ENCODE results near the gene OVOL1. TPM values are rescaled to one million over a fixed set of nuclear protein-coding genes. Genes with fewer than 3 reads are reported as not detected.

OVOL1 gene
- total RNA-seq, 1 donor from 2014 or later: 4.7 TPM

GRCh38 chr11:65778901-65779668, 7.8 kb upstream of the OVOL1 start:
- H3K27ac Mint-ChIP-seq: no peak overlapping the region
- peak overlapping the region; percentile 84 for H3K4me3 Mint-ChIP-seq
- peaks cover 12% of the 10 kb centered on the region for H3K36me3 Mint-ChIP-seq
- H3K27me3 Mint-ChIP-seq (ENCODE audit: low read depth): peaks cover 9% of the 10 kb centered on the region
- DNase-seq (ENCODE audit: low spot score in 2 of 2, unreplicated experiment in 2 of 2): no peak
- no peaks in the 10 kb centered on the region for H3K9me3 Mint-ChIP-seq
- TF ChIP-seq CTCF (IDR thresholded peaks at IDR 0.05; ENCODE audit: unreplicated experiment): no peak
- H3K4me1 Mint-ChIP-seq: peaks cover 10% of the 10 kb centered on the region

GRCh38 chr11:65779669-65779918, 7.3 kb upstream of the OVOL1 start:
- peaks cover 12% of the 10 kb centered on the region for H3K36me3 Mint-ChIP-seq
- peaks cover 13% of the 10 kb centered on the region for H3K4me1 Mint-ChIP-seq
- H3K27me3 Mint-ChIP-seq (ENCODE audit: low read depth): peaks cover 14% of the 10 kb centered on the region
- no peaks in the 10 kb centered on the region for H3K9me3 Mint-ChIP-seq
- H3K4me3 Mint-ChIP-seq: peak overlapping the region; percentile 84
- TF ChIP-seq CTCF (IDR thresholded peaks at IDR 0.05; ENCODE audit: unreplicated experiment): no peak
- no peak for DNase-seq (ENCODE audit: low spot score in 2 of 2, unreplicated experiment in 2 of 2)
- no peak overlapping the region for H3K27ac Mint-ChIP-seq

GRCh38 chr11:65779919-65780769, 6.7 kb upstream of the OVOL1 start:
- H3K4me1 Mint-ChIP-seq: peaks cover 13% of the 10 kb centered on the region
- peak; percentile 75 for TF ChIP-seq CTCF (IDR thresholded peaks at IDR 0.05; ENCODE audit: unreplicated experiment)
- H3K27me3 Mint-ChIP-seq (ENCODE audit: low read depth): peaks cover 19% of the 10 kb centered on the region
- H3K4me3 Mint-ChIP-seq: peak overlapping the region; percentile 84
- DNase-seq (ENCODE audit: low spot score in 2 of 2, unreplicated experiment in 2 of 2): peak in 1 of 2 experiments; percentile 81
- no peaks in the 10 kb centered on the region for H3K9me3 Mint-ChIP-seq
- peak overlapping the region; percentile 95 for H3K27ac Mint-ChIP-seq
- peaks cover 10% of the 10 kb centered on the region for H3K36me3 Mint-ChIP-seq

- Mint-ChIP-seq H3K9me3 (no peaks in the 10 kb centered on the region), H3K4me3 (peak within 1 kb of the TSS; percentile 84), H3K27me3 (ENCODE audit: low read depth) (peaks cover 25% of the 10 kb centered on the region), H3K27ac (peak within 1 kb of the TSS; percentile 95), H3K4me1 (peaks cover 20% of the 10 kb centered on the region), H3K36me3 (peaks cover 10% of the 10 kb centered on the region)
- peak; percentile 58 to 67 for DNase-seq (ENCODE audit: low spot score in 2 of 2, unreplicated experiment in 2 of 2)
- TF ChIP-seq CTCF (IDR thresholded peaks at IDR 0.05; ENCODE audit: unreplicated experiment): no peak
Observed at GRCh38 chr11:65780770-65781151, 6.1 kb upstream of the OVOL1 start, which contains the start of gene AP5B1. TSS of gene AP5B1 (minus strand) at chr11:65780976. CDS start at chr11:65780591, 385 bp downstream.

- Mint-ChIP-seq H3K9me3 (no peaks in the 10 kb centered on the region), H3K27ac (peak overlapping the region; percentile 21), H3K27me3 (ENCODE audit: low read depth) (peaks cover 29% of the 10 kb centered on the region), H3K36me3 (peaks cover 7% of the 10 kb centered on the region), H3K4me1 (peaks cover 21% of the 10 kb centered on the region), H3K4me3 (peak overlapping the region; percentile 41)
- TF ChIP-seq CTCF (IDR thresholded peaks at IDR 0.05; ENCODE audit: unreplicated experiment): peak; percentile 39
- DNase-seq (ENCODE audit: low spot score in 2 of 2, unreplicated experiment in 2 of 2): no peak
Observed at GRCh38 chr11:65781152-65781961, 5.5 kb upstream of the OVOL1 start.

Data from mesothelial cell of epicardium (in vitro differentiated cells).